Measurements from ENCODE around the gene MDK. TPM values are rescaled to one million over a fixed set of nuclear protein-coding genes. Genes with fewer than 3 reads are reported as not detected.

The MDK gene
- total and polyA plus RNA-seq, 2 experiments from 2014 or later, result 388 to 477 TPM

GRCh38 chr11:46360878-46361277 lies 20.6 kb upstream of the MDK start:
- H4K20me1 ChIP-seq (replicated peaks; ENCODE audit: insufficient read depth), result peaks cover 23% of the 10 kb centered on the region
- H3K4me3 Mint-ChIP-seq, result no peak overlapping the region; the same call in 2 of the 3 replicates
- DNase-seq (ENCODE audit: low spot score) (no peak), ATAC-seq (no peak)
- H3K27ac Mint-ChIP-seq, result peak overlapping the region; percentile 72; the same call in 1 of the 2 replicates
- H3K9me2 ChIP-seq (ENCODE audit: insufficient read depth), result no peaks in the 10 kb centered on the region
- H3K27me3 ChIP-seq (ENCODE audit: insufficient read depth), result no peaks in the 10 kb centered on the region
- H3K36me3 Mint-ChIP-seq (ENCODE audit: low read depth), result peaks cover 3% of the 10 kb centered on the region
- H3K27me3 Mint-ChIP-seq (ENCODE audit: insufficient read depth, low read depth, poor library complexity), result peaks cover 10% of the 10 kb centered on the region
- no peak overlapping the region for H2AFZ ChIP-seq
- H3F3A ChIP-seq (replicated peaks; ENCODE audit: low read depth), result 0 out of 2 replicates have a peak, but pooled peaks cover 2% of the 10 kb centered on the region
- no peak overlapping the region for H3K4me2 ChIP-seq
- H3K4me1 ChIP-seq (ENCODE audit: insufficient read depth), result peaks cover 22% of the 10 kb centered on the region
- H3K36me3 ChIP-seq (ENCODE audit: insufficient read depth), result no peaks in the 10 kb centered on the region; the same call in 1 of the 2 replicates
- H3K79me2 ChIP-seq (replicated peaks; ENCODE audit: insufficient read depth), result peaks cover 67% of the 10 kb centered on the region
- H3K4me3 ChIP-seq, result no peak overlapping the region
- peaks cover 54% of the 10 kb centered on the region for H3K4me1 Mint-ChIP-seq
- 0 out of 2 replicates have a peak overlapping the region, but pooled peaks have one; percentile 32 for H3K27ac ChIP-seq (ENCODE audit: low read depth)
- TF ChIP-seq ZNF114 (CRISPR knock-in tag; IDR thresholded peaks at IDR 0.05) (no peak), EZH2phosphoT487 (IDR thresholded peaks at IDR 0.05; ENCODE audit: unreplicated experiment) (no peak), CREB1 (CRISPR knock-in tag; IDR thresholded peaks at IDR 0.05; ENCODE audit: low read depth) (no peak), NANOG (IDR thresholded peaks at IDR 0.05; ENCODE audit: borderline replicate concordance) (no peak), ZNF331 (CRISPR knock-in tag; IDR thresholded peaks at IDR 0.05; ENCODE audit: low read depth) (no peak), CTCF (conservative IDR thresholded peaks at IDR 0.05; ENCODE audit: low read depth in 2 of 2) (no peak), POLR2AphosphoS5 (IDR thresholded peaks at IDR 0.05; ENCODE audit: low read depth) (no peak), STAT1 (IDR thresholded peaks at IDR 0.05; ENCODE audit: unreplicated experiment) (no peak), ZNF462 (CRISPR knock-in tag; IDR thresholded peaks at IDR 0.05) (no peak), JUNB (IDR thresholded peaks at IDR 0.05; ENCODE audit: unreplicated experiment) (no peak), EZH2 (IDR thresholded peaks at IDR 0.05; ENCODE audit: low read depth, unreplicated experiment) (no peak), REST (IDR thresholded peaks at IDR 0.05; ENCODE audit: unreplicated experiment) (no peak), ETS1 (IDR thresholded peaks at IDR 0.05) (no peak)
- H3K9me3 Mint-ChIP-seq, result no peaks in the 10 kb centered on the region

Data from GM23338 (cell line).